ENCODE results near the gene JCAD.
"Not testable (repeated sequence)": the region's sequence is repeated elsewhere in the genome, so short reads cannot be mapped to it uniquely, and the experiment has no call there.

Gene JCAD

GRCh38 chr10:30018496-30018895 lies 40.9 kb downstream of the JCAD start:
- no peak for DNase-seq

- DNase-seq = no peak
Observed at GRCh38 chr10:30017966-30018365, 41.4 kb downstream of the JCAD start.

GRCh38 chr10:30017556-30017955 lies 41.8 kb downstream of the JCAD start:
- DNase-seq = no peak

GRCh38 chr10:30014511-30014910 lies 44.9 kb downstream of the JCAD start:
- no peak for DNase-seq

- no peak for DNase-seq
Observed at GRCh38 chr10:30013757-30014156, 45.6 kb downstream of the JCAD start.

GRCh38 chr10:30011956-30012647 lies 47.3 kb downstream of the JCAD start:
- DNase-seq = no peak

GRCh38 chr10:30011396-30011795 lies 48.0 kb downstream of the JCAD start:
- no peak for DNase-seq

- DNase-seq = no peak
Observed at GRCh38 chr10:30007406-30007805, 52.0 kb downstream of the JCAD start.

GRCh38 chr10:30006410-30006809 lies 53.0 kb downstream of the JCAD start:
- DNase-seq = no peak

GRCh38 chr10:30005116-30005515 lies 54.3 kb downstream of the JCAD start:
- DNase-seq = not testable (repeated sequence)

GRCh38 chr10:30002426-30003266 lies 56.7 kb downstream of the JCAD start:
- peak; percentile 20 for DNase-seq

GRCh38 chr10:30000802-30001571 lies 58.4 kb downstream of the JCAD start:
- no peak for DNase-seq

- DNase-seq = peak; percentile 47
Observed at GRCh38 chr10:29998142-29998808, 61.1 kb downstream of the JCAD start.

GRCh38 chr10:29994811-29995210 lies 64.6 kb downstream of the JCAD start:
- no peak for DNase-seq

- DNase-seq = no peak
Observed at GRCh38 chr10:29993319-29993915, 66.0 kb downstream of the JCAD start.

GRCh38 chr10:29992914-29993313 lies 66.5 kb downstream of the JCAD start:
- DNase-seq = no peak

- no peak for DNase-seq
Observed at GRCh38 chr10:29991382-29991781, 68.0 kb downstream of the JCAD start.

GRCh38 chr10:29987471-29987870 lies 71.9 kb downstream of the JCAD start:
- DNase-seq = no peak

- DNase-seq = no peak
Observed at GRCh38 chr10:29982997-29983648, 76.3 kb downstream of the JCAD start.

- no peak for DNase-seq
Observed at GRCh38 chr10:29981510-29981909, 77.9 kb downstream of the JCAD start.

- DNase-seq = no peak
Observed at GRCh38 chr10:29980084-29980483, 79.3 kb downstream of the JCAD start.

- DNase-seq = not testable (repeated sequence)
Observed at GRCh38 chr10:29979421-29979779, 80.0 kb downstream of the JCAD start.
